ENCODE measurements around the gene ASTN2. TPM values are rescaled to one million over a fixed set of nuclear protein-coding genes. Genes with fewer than 3 reads are reported as not detected.

The ASTN2 gene
- total and polyA plus RNA-seq, 2 experiments from 2014 or later = 5.6 to 7.7 TPM

DNA sequence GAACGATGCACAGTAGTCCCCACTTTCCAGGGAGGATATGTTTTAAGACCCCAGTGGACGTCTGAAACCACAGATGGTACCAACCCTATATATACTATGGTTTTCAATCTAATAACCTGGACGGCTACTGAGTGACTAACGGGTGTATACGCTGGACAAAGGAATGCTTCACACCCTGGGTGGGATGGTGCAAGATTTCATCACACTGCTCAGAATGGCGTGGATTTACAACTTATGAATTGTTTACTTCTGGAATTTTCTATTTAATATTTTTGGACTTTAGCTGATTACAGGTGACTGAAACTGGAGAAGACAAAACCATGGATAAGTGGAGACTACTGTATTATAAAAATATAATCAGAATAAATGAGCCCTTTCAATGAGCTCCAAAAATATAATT, 875.3 kb downstream of the ASTN2 start:
- no peaks in the 10 kb centered on the region for H3K27me3 ChIP-seq
- H3K4me3 ChIP-seq = no peak overlapping the region
- TF ChIP-seq, protein P1, sequence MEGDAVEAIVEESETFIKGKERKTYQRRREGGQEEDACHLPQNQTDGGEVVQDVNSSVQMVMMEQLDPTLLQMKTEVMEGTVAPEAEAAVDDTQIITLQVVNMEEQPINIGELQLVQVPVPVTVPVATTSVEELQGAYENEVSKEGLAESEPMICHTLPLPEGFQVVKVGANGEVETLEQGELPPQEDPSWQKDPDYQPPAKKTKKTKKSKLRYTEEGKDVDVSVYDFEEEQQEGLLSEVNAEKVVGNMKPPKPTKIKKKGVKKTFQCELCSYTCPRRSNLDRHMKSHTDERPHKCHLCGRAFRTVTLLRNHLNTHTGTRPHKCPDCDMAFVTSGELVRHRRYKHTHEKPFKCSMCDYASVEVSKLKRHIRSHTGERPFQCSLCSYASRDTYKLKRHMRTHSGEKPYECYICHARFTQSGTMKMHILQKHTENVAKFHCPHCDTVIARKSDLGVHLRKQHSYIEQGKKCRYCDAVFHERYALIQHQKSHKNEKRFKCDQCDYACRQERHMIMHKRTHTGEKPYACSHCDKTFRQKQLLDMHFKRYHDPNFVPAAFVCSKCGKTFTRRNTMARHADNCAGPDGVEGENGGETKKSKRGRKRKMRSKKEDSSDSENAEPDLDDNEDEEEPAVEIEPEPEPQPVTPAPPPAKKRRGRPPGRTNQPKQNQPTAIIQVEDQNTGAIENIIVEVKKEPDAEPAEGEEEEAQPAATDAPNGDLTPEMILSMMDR (IDR thresholded peaks at IDR 0.05; ENCODE audit: low read depth, low read length) = no peak
- peak in 1 of 2 donors; percentile 27 for DNase-seq (ENCODE audit: low read depth in 1 of 2, low spot score in 1 of 2)
- no peak overlapping the region for H3K27ac ChIP-seq
- H3K4me1 ChIP-seq (ENCODE audit: low read depth) = no peaks in the 10 kb centered on the region
- no peaks in the 10 kb centered on the region for H3K36me3 ChIP-seq
- no peaks in the 10 kb centered on the region for H3K9me3 ChIP-seq (ENCODE audit: low read depth)

DNA sequence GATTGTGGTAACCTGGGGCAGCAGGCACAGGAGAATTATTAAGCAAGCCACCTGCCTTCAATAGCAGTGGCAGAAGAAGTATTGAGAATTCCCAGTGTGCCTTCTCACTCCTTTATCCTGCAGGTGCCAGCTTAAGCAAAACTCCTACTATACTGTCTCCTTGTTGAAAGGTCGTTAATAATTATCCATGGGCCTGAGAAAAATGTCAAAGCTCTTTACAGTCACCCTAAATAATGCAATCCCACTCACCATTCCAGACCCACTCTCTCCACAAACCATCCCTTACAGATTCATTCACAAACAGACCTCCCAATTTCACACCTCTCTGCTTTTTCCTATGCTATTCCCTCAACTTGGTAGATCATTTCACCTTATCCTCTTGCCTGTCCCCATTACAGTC, 889.2 kb downstream of the ASTN2 start:
- Histone ChIP-seq H3K27me3 (no peaks in the 10 kb centered on the region), H3K27ac (no peak overlapping the region), H3K36me3 (no peaks in the 10 kb centered on the region), H3K4me1 (ENCODE audit: low read depth) (no peaks in the 10 kb centered on the region), H3K4me3 (no peak overlapping the region), H3K9me3 (ENCODE audit: low read depth) (no peaks in the 10 kb centered on the region)
- TF ChIP-seq, protein P1 (IDR thresholded peaks at IDR 0.05; ENCODE audit: low read depth, low read length) = no peak
- DNase-seq (ENCODE audit: low read depth in 1 of 2, low spot score in 1 of 2) = no peak

DNA sequence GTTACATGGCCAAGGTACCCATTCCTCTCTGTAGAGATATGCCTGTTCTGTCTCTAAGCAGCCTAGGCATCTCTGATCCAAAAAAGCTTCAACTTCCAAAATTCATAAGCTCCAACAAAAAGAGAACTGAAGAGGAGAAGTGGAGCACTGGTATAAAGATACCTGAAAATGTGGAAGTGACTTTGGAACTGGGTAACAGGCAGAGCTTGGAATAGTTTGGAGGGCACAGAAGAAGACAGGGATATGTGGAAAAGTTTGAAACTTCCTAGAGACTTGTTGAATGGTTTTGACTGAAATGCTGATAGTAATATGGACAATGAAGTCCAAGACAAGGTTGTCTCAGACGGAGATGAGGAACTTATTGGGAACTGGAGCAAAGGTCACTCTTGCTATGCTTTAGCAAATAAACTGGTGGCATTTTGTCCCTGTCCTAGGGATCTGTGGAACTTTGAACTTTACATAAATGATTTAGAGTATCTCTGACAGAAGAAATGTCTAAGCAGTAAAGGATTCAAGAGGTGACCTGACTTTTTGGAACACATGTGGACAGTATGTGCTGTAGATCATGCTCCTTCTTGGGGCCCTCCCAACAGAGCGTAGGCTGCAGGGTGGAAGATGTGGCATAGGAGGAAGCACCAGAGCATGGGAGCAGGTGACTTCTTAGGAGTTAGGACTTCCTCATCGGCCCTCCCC, 889.9 kb downstream of the ASTN2 start:
- Histone ChIP-seq H3K36me3 (no peaks in the 10 kb centered on the region), H3K4me3 (no peak overlapping the region), H3K4me1 (ENCODE audit: low read depth) (no peaks in the 10 kb centered on the region), H3K27ac (no peak overlapping the region), H3K27me3 (no peaks in the 10 kb centered on the region), H3K9me3 (ENCODE audit: low read depth) (no peaks in the 10 kb centered on the region)
- TF ChIP-seq, protein P1 (IDR thresholded peaks at IDR 0.05; ENCODE audit: low read depth, low read length) = no peak
- DNase-seq (ENCODE audit: low read depth in 1 of 2, low spot score in 1 of 2) = no peak

DNA sequence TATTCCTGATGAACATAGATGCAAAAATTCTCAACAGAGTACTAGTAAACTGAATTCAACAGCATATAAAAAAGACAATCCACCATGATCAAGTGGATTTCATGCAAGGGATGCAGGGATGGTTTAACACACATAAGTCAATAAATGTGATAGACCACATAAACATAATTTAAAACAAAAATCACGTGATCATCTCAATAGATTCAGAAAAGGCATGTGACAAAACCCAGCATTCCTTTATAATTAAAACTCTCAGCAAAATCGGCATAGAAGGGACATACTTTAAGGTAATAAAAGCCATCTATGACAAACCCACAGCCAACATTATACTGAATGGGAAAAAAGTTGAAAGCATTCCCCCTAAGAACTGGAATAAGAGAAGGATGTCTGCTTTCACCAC, 894.6 kb downstream of the ASTN2 start:
- no peak overlapping the region for H3K4me3 ChIP-seq
- no peak overlapping the region for H3K27ac ChIP-seq
- TF ChIP-seq, protein P1 (IDR thresholded peaks at IDR 0.05; ENCODE audit: low read depth, low read length) = no peak
- no peak for DNase-seq (ENCODE audit: low read depth in 1 of 2, low spot score in 1 of 2)
- no peaks in the 10 kb centered on the region for H3K27me3 ChIP-seq
- peaks cover 3% of the 10 kb centered on the region for H3K9me3 ChIP-seq (ENCODE audit: low read depth)
- no peaks in the 10 kb centered on the region for H3K4me1 ChIP-seq (ENCODE audit: low read depth)
- no peaks in the 10 kb centered on the region for H3K36me3 ChIP-seq

DNA sequence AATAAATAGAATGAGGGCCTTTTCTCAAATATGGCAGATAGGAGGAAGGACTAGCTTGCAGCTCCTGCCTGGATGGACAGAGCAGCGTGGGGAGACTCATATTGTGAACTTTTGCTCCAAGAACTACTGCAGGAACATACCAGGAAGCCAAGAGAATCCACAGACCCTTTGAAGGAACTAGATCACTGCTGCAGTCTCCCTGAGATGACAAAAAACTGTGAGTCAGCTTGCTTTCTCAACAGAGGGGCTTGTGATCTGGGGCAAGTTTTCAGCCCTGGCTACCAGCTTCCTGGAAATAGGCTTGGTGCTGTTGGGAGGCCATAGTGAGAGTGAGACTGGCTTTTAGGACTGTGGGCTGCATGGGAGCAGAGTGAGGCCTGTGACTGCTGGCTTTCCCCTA, 898.4 kb downstream of the ASTN2 start:
- peaks cover 5% of the 10 kb centered on the region for H3K9me3 ChIP-seq (ENCODE audit: low read depth)
- H3K27me3 ChIP-seq = no peaks in the 10 kb centered on the region
- DNase-seq (ENCODE audit: low read depth in 1 of 2, low spot score in 1 of 2) = peak in 1 of 2 donors; percentile 34
- TF ChIP-seq, protein P1 (IDR thresholded peaks at IDR 0.05; ENCODE audit: low read depth, low read length) = no peak
- H3K4me1 ChIP-seq (ENCODE audit: low read depth) = no peaks in the 10 kb centered on the region
- no peaks in the 10 kb centered on the region for H3K36me3 ChIP-seq
- no peak overlapping the region for H3K27ac ChIP-seq
- H3K4me3 ChIP-seq = no peak overlapping the region
